Left ventricle myocardium inferior (tissue), 1 donor: ENCODE results near the gene SND1. TPM values are rescaled to one million over a fixed set of nuclear protein-coding genes. Genes with fewer than 3 reads are reported as not detected.
"Not testable (repeated sequence)": the region's sequence is repeated elsewhere in the genome, so short reads cannot be mapped to it uniquely, and the experiment has no call there.

Source experiments
- DNase-seq: peaks from one replicate; pipeline ENCODE4 v3.0.0-alpha.2; 2020
- H3K27ac ChIP-seq: fragments of 200-600 bp; replicated peaks from 2 replicates; pipeline ENCODE4 v1.8.0; 2021
- H3K27me3 ChIP-seq: fragments of 200-600 bp; 2 replicates; pipeline ENCODE4 v1.8.0; 2021; ENCODE audit warnings: low read depth
- H3K36me3 ChIP-seq: fragments of 200-600 bp; 2 replicates; pipeline ENCODE4 v1.8.0; 2021
- H3K4me1 ChIP-seq: fragments of 200-600 bp; 2 replicates; pipeline ENCODE4 v1.8.0; 2021
- H3K4me3 ChIP-seq: fragments of 200-600 bp; 2 replicates; pipeline ENCODE4 v1.8.0; 2021; ENCODE audit warnings: mild to moderate bottlenecking, moderate library complexity
- H3K9me3 ChIP-seq: fragments of 200-600 bp; replicated peaks from 2 replicates; pipeline ENCODE4 v1.8.0; 2021
- intact Hi-C: fragments of 100-400 bp; cut with micrococcal nuclease; formaldehyde crosslinking; loops from one replicate; pipeline ENCODE4 v1.11.0; 2022
- total RNA-seq: library from RNA; stranded (reverse); fragmentation: NEBNext Ultra II Directional; extraction: Animal tissue kit (Norgen Biotek cat#: 25700); gene quantifications from one replicate; pipeline ENCODE4 v1.2.1, GENCODE V29; 2021
- TF ChIP-seq, protein P1 (sequence below): fragments of 200-600 bp; IDR thresholded peaks from 2 replicates; pipeline ENCODE4 v1.8.0; 2021; ENCODE audit warnings: antibody characterized with exemption, mild to moderate bottlenecking, borderline replicate concordance
- donor health status: DM: no; HTN: yes; CAD: no; lungs with severe emphysema.

The SND1 gene
- total RNA-seq, 1 donor from 2014 or later, result 71.6 TPM

DNA sequence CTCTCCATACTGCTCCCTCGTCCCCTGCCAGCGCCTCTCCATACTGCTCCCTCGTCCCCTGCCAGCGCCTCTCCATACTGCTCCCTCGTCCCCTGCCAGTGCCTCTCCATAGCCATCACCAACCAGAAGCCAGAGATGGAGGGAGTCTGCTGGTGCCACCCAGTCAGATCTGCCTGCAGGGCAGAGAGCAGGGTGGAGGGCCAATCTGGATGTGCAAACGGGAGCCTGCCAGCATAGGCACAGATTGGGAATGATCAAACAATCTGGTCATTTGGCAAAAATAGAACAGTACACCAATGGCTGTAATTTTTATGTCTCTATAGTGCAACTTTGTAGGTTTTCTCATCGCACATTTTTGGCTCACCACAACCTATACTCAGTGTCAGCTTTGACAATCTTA is 456.1 kb downstream of the SND1 start:
- Histone ChIP-seq H3K36me3 (no peaks in the 10 kb centered on the region), H3K9me3 (no peaks in the 10 kb centered on the region), H3K4me3 (no peak overlapping the region), H3K27me3 (peaks cover 55% of the 10 kb centered on the region), H3K27ac (no peak overlapping the region), H3K4me1 (peaks cover 24% of the 10 kb centered on the region)
- DNase-seq, result no peak
- intact Hi-C loops, result no loop called here
- TF ChIP-seq, protein P1, sequence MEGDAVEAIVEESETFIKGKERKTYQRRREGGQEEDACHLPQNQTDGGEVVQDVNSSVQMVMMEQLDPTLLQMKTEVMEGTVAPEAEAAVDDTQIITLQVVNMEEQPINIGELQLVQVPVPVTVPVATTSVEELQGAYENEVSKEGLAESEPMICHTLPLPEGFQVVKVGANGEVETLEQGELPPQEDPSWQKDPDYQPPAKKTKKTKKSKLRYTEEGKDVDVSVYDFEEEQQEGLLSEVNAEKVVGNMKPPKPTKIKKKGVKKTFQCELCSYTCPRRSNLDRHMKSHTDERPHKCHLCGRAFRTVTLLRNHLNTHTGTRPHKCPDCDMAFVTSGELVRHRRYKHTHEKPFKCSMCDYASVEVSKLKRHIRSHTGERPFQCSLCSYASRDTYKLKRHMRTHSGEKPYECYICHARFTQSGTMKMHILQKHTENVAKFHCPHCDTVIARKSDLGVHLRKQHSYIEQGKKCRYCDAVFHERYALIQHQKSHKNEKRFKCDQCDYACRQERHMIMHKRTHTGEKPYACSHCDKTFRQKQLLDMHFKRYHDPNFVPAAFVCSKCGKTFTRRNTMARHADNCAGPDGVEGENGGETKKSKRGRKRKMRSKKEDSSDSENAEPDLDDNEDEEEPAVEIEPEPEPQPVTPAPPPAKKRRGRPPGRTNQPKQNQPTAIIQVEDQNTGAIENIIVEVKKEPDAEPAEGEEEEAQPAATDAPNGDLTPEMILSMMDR, result no peak

DNA sequence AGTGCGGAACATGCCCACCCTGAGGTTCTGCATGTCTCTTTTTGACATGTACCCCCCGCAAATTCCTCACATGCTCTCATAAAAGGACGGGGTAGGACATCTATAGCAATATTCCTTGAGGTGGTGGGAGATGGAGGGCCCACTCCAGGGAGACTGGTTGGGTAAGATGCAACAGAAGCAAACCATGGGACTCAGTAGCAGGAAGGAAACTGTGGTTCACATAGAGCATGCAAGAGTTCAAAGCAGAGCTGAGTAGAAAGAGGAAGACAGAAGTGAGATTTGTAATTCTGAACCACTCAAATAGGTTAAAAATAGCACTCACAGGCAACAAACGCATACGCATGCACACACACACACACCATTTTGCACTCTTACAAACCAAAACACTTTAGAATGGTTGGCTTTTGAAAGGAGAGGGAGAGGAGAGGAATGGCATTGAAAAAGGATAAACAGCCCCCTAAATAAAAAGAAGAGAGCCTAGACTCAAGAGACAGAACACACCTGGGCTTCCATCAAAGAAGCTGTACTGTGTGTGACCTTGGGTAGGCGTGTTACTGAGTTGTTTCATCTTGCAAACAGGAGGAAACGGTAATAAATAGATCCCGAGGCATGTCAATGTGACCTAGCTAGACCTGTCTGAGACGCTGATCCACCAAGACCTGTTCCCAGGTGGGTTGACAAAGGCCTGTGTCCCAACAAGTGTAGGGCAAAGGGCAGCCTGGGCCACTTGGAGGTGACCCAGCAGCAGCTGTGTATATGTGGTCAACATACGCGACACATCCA is 456.8 kb downstream of the SND1 start:
- Histone ChIP-seq H3K4me3 (no peak overlapping the region), H3K4me1 (peaks cover 17% of the 10 kb centered on the region), H3K9me3 (no peaks in the 10 kb centered on the region), H3K36me3 (no peaks in the 10 kb centered on the region), H3K27ac (no peak overlapping the region), H3K27me3 (peaks cover 48% of the 10 kb centered on the region)
- intact Hi-C loops, result no loop called here
- DNase-seq, result no peak
- TF ChIP-seq, protein P1, result no peak

DNA sequence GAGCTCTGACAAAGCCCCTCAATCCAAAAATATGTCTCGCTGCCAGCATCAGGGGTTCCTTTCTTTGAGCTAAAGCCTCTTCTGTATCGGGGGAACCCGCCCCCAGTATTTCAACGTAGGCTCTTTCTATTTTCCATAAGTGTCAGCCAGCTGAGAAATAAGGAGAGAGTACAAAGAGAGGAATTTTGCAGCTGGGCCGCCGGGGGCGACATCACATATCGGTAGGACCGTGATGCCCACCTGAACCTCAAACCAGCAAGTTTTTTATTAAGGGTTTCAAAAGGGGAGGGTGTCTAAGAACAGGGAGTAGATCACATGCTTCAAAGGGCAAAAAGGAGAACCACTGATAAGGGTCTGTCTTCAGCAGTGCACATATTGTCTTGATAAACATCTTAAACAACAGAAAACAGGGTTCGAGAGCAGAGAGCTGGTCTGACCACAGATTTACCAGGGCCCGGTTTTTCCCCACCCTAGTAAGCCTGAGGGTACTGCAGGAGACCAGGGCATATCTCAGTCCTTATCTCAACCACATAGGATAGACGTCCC is 457.5 kb downstream of the SND1 start:
- H3K4me3 ChIP-seq, H3K9me3 ChIP-seq, DNase-seq, intact Hi-C loops, H3K36me3 ChIP-seq, H3K27ac ChIP-seq: not testable (repeated sequence)
- Histone ChIP-seq H3K27me3 (peaks cover 45% of the 10 kb centered on the region), H3K4me1 (peaks cover 10% of the 10 kb centered on the region)

DNA sequence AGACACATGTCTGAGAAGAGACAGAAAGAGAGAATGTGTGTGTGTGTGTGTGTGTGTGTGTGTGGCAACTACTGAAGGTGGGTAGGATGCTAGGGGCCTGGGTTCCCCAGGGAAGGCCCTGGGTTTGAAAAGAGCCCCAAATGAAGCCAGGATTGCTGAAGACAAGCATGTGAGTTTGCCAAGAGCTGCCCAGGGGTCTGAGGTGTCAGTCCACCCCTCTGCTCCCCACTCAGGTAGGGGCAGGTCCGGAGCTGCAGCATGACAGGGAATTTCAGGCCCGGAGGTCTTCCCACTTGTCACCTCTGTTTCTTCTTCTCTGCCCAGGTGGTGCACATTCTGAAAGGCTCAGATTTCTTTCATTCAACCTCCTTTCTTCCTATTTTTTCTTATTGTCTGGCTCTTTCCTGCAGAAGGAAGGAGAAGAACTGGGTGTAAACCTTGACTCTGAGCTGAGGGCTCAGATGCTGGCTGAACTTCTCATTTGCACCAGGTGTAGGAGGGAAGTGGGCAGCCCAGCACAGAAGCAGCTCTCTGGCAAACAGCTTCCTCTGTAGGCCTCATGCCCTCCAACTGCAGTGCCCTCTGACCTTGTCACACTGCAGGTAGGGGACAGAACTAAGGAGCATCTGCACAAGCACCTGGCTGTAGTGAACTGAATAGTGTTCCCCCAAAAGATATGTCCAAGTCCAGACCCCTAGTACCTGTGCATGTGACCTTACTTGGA is 458.8 kb downstream of the SND1 start:
- peaks cover 10% of the 10 kb centered on the region for H3K4me1 ChIP-seq
- no peak overlapping the region for H3K4me3 ChIP-seq
- TF ChIP-seq, protein P1, result no peak
- H3K27ac ChIP-seq, result no peak overlapping the region
- intact Hi-C loops, result no loop called here
- no peaks in the 10 kb centered on the region for H3K9me3 ChIP-seq
- no peaks in the 10 kb centered on the region for H3K36me3 ChIP-seq
- peaks cover 48% of the 10 kb centered on the region for H3K27me3 ChIP-seq
- DNase-seq, result no peak

DNA sequence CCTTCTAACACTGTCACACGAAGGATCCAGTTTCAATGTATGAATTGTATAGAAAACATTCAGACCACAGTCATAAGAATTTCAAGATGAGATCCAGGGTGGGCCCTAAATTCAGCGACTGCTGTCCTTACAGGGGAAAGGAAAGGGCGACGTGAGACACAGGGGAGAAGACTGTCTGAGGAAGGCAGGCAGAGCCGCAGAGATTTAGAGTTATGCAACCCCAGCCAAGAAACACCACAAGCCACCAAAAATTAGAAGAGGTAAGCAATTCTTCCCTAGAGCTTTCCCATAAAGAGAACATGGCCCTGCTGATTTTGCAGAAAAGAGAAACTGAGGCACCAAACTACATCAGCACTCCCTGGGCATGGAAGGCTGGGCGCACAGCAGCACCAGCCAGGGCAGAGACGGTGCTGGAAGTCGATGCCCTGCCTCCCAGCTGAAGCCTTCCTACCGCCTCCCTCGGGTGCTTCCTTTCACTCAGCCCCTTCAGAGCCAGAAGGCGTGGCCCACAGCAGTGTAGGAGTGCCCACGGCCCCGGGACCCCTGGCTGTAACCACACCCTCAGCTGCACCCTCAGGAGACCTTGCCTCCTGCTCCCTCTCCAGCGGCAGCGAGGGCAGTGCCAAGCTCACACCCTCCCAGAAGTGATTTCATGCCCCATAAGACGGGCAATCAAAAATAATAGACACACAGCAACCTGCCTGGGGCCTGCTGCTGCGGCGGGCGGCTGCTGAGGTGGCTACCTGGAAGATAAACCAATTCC is 460.2 kb downstream of the SND1 start:
- DNase-seq, result no peak
- Histone ChIP-seq H3K36me3 (no peaks in the 10 kb centered on the region), H3K9me3 (no peaks in the 10 kb centered on the region), H3K27me3 (peaks cover 48% of the 10 kb centered on the region), H3K4me3 (no peak overlapping the region), H3K27ac (no peak overlapping the region), H3K4me1 (peaks cover 10% of the 10 kb centered on the region)
- intact Hi-C loops, result no loop called here
- TF ChIP-seq, protein P1, result no peak
